Astrocyte of the hippocampus (primary cell): Measurements from ENCODE around the gene TAF1D.
A peak's percentile ranks its signal among the peaks of the same experiment; 100 is the strongest.
"Not testable (repeated sequence)": the region's sequence is repeated elsewhere in the genome, so short reads cannot be mapped to it uniquely, and the experiment has no call there.

Source experiments
- DNase-seq: peaks from one replicate; pipeline ENCODE4 v3.0.0; 2011; ENCODE audit warnings: low read depth, low spot score

The TAF1D gene

GRCh38 chr11:93741094-93741881 lies at the start of gene TAF1D, which contains the start of gene C11orf54:
TSS of gene TAF1D (minus strand) at chr11:93741495. CDS start at chr11:93739304, 2,191 bp downstream.
TSS of gene C11orf54 (plus strand) at chr11:93741672. CDS start at chr11:93747394, 5,722 bp downstream.
- DNase-seq = peak; percentile 99

GRCh38 chr11:93784935-93785360 lies 43.7 kb upstream of the TAF1D start:
- no peak for DNase-seq

- peak; percentile 97 for DNase-seq
These were observed 43.0 kb upstream of the TAF1D start, which contains the start of gene MED17 for GRCh38 chr11:93784145-93784934. TSS of gene MED17 (plus strand) at chr11:93784282. CDS start at chr11:93784514, 232 bp downstream.

- DNase-seq = no peak
These were observed 42.5 kb upstream of the TAF1D start for GRCh38 chr11:93783765-93784144.

GRCh38 chr11:93783362-93783761 lies 42.1 kb upstream of the TAF1D start:
- DNase-seq = no peak

GRCh38 chr11:93775289-93775688 lies 34.0 kb upstream of the TAF1D start:
- DNase-seq = no peak

GRCh38 chr11:93774560-93774959 lies 33.3 kb upstream of the TAF1D start:
- not testable (repeated sequence) for DNase-seq

GRCh38 chr11:93773601-93774200 lies 32.4 kb upstream of the TAF1D start:
- no peak for DNase-seq

- DNase-seq = no peak
These were observed 31.8 kb upstream of the TAF1D start for GRCh38 chr11:93773045-93773477.

- no peak for DNase-seq
These were observed 30.8 kb upstream of the TAF1D start for GRCh38 chr11:93772123-93772522.

- no peak for DNase-seq
These were observed 28.9 kb upstream of the TAF1D start for GRCh38 chr11:93770160-93770559.

- peak; percentile 9 for DNase-seq
These were observed 25.7 kb upstream of the TAF1D start for GRCh38 chr11:93767018-93767417.

- peak; percentile 42 for DNase-seq
These were observed 25.2 kb upstream of the TAF1D start for GRCh38 chr11:93766504-93766903.

- DNase-seq = no peak
These were observed 24.3 kb upstream of the TAF1D start for GRCh38 chr11:93765551-93765950.

GRCh38 chr11:93761910-93762309 lies 20.6 kb upstream of the TAF1D start:
- no peak for DNase-seq

GRCh38 chr11:93759123-93759522 lies 17.8 kb upstream of the TAF1D start:
- DNase-seq = not testable (repeated sequence)

- no peak for DNase-seq
These were observed 16.9 kb upstream of the TAF1D start for GRCh38 chr11:93757924-93758865.

GRCh38 chr11:93757301-93757700 lies 16.0 kb upstream of the TAF1D start:
- DNase-seq = no peak

GRCh38 chr11:93756748-93757147 lies 15.5 kb upstream of the TAF1D start:
- DNase-seq = no peak

- no peak for DNase-seq
These were observed 11.9 kb upstream of the TAF1D start for GRCh38 chr11:93753241-93753640.

- no peak for DNase-seq
These were observed 9.7 kb upstream of the TAF1D start for GRCh38 chr11:93751001-93751400.
